Stimulated activated naive CD8-positive, alpha-beta T cell treated with anti-CD3 and anti-CD28 coated beads, Interleukin-15, Interleukin-2, amounts not matched to agents 100 U/mL and 50 U/mL, for 24 hours (primary cell): ENCODE data around the gene SORCS2.
A peak's percentile ranks its signal among the peaks of the same experiment; 100 is the strongest.
"Not testable (repeated sequence)": the region's sequence is repeated elsewhere in the genome, so short reads cannot be mapped to it uniquely, and the experiment has no call there.

Experiments used
- ATAC-seq: fragments of 150-1000 bp; cut with Tn5 transposase; one replicate; pipeline ENCODE4 v1.10.0; 2021
- DNase-seq: peaks from one replicate; pipeline ENCODE4 v3.0.0; 2021

SORCS2 gene

GRCh38 chr4:7200801-7201200 is 8.5 kb downstream of the SORCS2 start:
- ATAC-seq (no peak), DNase-seq (no peak)

- no peak for DNase-seq
- ATAC-seq = no peak
Observed at GRCh38 chr4:7201420-7202305, 9.3 kb downstream of the SORCS2 start.

- ATAC-seq (no peak), DNase-seq (no peak)
Observed at GRCh38 chr4:7202411-7202810, 10.1 kb downstream of the SORCS2 start.

- DNase-seq (no peak), ATAC-seq (no peak)
Observed at GRCh38 chr4:7204656-7205387, 12.5 kb downstream of the SORCS2 start.

- no peak for DNase-seq
- no peak for ATAC-seq
Observed at GRCh38 chr4:7206385-7206784, 14.0 kb downstream of the SORCS2 start.

- DNase-seq (no peak), ATAC-seq (no peak)
Observed at GRCh38 chr4:7206911-7207567, 14.7 kb downstream of the SORCS2 start.

- ATAC-seq (no peak), DNase-seq (no peak)
Observed at GRCh38 chr4:7207628-7208231, 15.4 kb downstream of the SORCS2 start.

- ATAC-seq (peak; percentile 21), DNase-seq (no peak)
Observed at GRCh38 chr4:7208509-7209451, 16.4 kb downstream of the SORCS2 start.

GRCh38 chr4:7209699-7210098 is 17.4 kb downstream of the SORCS2 start:
- ATAC-seq (no peak), DNase-seq (no peak)

GRCh38 chr4:7210824-7211223 is 18.5 kb downstream of the SORCS2 start:
- no peak for DNase-seq

GRCh38 chr4:7212101-7212674 is 19.9 kb downstream of the SORCS2 start:
- DNase-seq (no peak), ATAC-seq (no peak)

More at GRCh38 chr4:7210824-7211223, 18.5 kb downstream of the SORCS2 start:
- ATAC-seq = no peak

GRCh38 chr4:7212921-7213320 is 20.6 kb downstream of the SORCS2 start:
- DNase-seq (no peak), ATAC-seq (no peak)

GRCh38 chr4:7213807-7214206 is 21.5 kb downstream of the SORCS2 start:
- ATAC-seq (no peak), DNase-seq (no peak)

- DNase-seq (no peak), ATAC-seq (no peak)
Observed at GRCh38 chr4:7214359-7214758, 22.0 kb downstream of the SORCS2 start.

- DNase-seq, ATAC-seq: not testable (repeated sequence)
Observed at GRCh38 chr4:7215187-7215586, 22.8 kb downstream of the SORCS2 start.

- DNase-seq (no peak), ATAC-seq (no peak)
Observed at GRCh38 chr4:7217039-7217438, 24.7 kb downstream of the SORCS2 start.

- DNase-seq (no peak), ATAC-seq (no peak)
Observed at GRCh38 chr4:7217474-7218321, 25.4 kb downstream of the SORCS2 start.

GRCh38 chr4:7218686-7219085 is 26.3 kb downstream of the SORCS2 start:
- DNase-seq (no peak), ATAC-seq (no peak)

GRCh38 chr4:7222521-7222920 is 30.2 kb downstream of the SORCS2 start:
- ATAC-seq (no peak), DNase-seq (no peak)

GRCh38 chr4:7223541-7223940 is 31.2 kb downstream of the SORCS2 start:
- ATAC-seq = no peak
- no peak for DNase-seq
